ENCODE measurements around the gene CDC16. TPM values are rescaled to one million over a fixed set of nuclear protein-coding genes. Genes with fewer than 3 reads are reported as not detected.

Gene CDC16
- total and polyA plus RNA-seq, 9 of the 15 experiments (the other 6 are each of a cell fraction or from before 2014, with no cell fraction given): 23.2 to 102 (median 51.6) TPM

DNA sequence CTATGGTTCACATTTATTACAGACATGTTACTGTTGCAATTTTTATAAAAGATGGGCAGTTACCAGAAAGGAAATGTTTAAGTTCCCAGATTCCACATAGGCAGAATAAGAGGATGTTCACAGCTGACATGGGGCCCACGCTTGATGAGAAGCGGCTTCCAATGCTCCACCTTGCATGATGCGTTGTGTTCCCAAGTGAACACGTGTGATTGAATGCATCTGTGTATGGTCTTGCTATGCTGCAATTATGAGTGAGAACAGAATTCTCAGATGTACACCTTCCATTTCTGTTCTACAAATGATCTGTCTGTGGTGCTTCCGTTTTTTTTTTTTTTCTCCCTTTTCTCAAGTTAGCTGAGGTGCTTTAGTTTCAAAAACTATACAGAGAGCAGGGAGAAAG lies 62.2 kb downstream of the CDC16 start (continued):
- TF ChIP-seq, protein P1, sequence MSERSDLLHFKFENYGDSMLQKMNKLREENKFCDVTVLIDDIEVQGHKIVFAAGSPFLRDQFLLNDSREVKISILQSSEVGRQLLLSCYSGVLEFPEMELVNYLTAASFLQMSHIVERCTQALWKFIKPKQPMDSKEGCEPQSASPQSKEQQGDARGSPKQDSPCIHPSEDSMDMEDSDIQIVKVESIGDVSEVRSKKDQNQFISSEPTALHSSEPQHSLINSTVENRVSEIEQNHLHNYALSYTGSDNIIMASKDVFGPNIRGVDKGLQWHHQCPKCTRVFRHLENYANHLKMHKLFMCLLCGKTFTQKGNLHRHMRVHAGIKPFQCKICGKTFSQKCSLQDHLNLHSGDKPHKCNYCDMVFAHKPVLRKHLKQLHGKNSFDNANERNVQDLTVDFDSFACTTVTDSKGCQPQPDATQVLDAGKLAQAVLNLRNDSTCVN (CRISPR knock-in tag; IDR thresholded peaks at IDR 0.05): no peak
- no peak for TF ChIP-seq NEUROD1 (IDR thresholded peaks at IDR 0.05; ENCODE audit: borderline replicate concordance, low read depth, low read length, partially characterized antibody)

DNA sequence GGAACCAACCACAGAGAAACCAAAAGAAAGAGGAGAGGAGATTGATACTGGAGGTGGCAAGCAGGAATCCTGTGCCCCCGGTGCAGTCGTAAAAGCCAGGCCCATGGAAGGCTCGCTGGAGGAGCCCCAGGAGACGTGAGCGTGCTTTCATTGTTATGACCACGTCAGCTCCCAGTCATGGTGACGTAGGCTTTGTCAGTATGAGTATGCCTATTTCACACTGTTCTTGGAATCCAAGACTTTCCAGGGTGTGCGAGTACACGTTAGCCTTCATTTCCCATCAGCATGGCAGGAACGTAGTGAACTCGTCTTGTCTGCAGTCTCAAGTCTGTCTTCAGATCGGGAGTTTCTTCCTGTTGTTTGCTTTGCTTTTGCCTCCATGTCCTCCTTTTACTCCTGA lies 64.2 kb downstream of the CDC16 start:
- no peak for FAIRE-seq
- CTCF ChIA-PET (ENCODE audit: low intra/inter-chr PET ratio): no interaction called here
- POLR2A ChIA-PET: interaction anchor here (0.6 kb wide), 1 partner anchor 46 kb away, joined by 3 read pairs; no protein-coding TSS in a partner anchor

More for the DNA sequence above, 64.2 kb downstream of the CDC16 start:
- H3K4me1 ChIP-seq (replicated peaks in 1 of 2; ENCODE audit: control insufficient read depth in 2 of 2, insufficient read depth in 2 of 2, low read length in 2 of 2): peaks cover 0 to 2% of the 10 kb centered on the region in 2 experiments; a peak in 2 of 5 replicates
- peaks cover 70% of the 10 kb centered on the region; the same call in 2 of the 3 replicates for H3K36me3 ChIP-seq (ENCODE audit: control insufficient read depth, insufficient read depth, low read length)
- H3K27me3 ChIP-seq (ENCODE audit: control insufficient read depth in 2 of 2, insufficient read depth in 2 of 2, low read length in 2 of 2): no peaks in the 10 kb centered on the region
- no TSS peak for BruUV-seq (replicated peaks)
- no peaks in the 10 kb centered on the region for H3K9me3 ChIP-seq (replicated peaks; ENCODE audit: control insufficient read depth, insufficient read depth, low read depth, low read length)
- no peak overlapping the region; the same call in 2 of the 3 replicates for H3K27ac ChIP-seq (ENCODE audit: extremely low read depth, low read depth, low read length)
- WGBS (ENCODE audit: insufficient coverage, low coverage, missing lambda C conversion rate): 85% methylated on average over 12 of the region's 12 CpGs
- no peak overlapping the region for H3K9ac ChIP-seq (ENCODE audit: insufficient read depth in 1 of 2, low read depth in 2 of 2, low read length in 2 of 2)
- intact Hi-C loops (cut with micrococcal nuclease) (no loop called here), in situ Hi-C loops (cut with MboI) (no loop called here)
- ATAC-seq: no peak
- no peaks in the 10 kb centered on the region for H3K9me1 ChIP-seq (ENCODE audit: control insufficient read depth, insufficient read depth, low read length)
- no peak overlapping the region for H2AFZ ChIP-seq (ENCODE audit: low read depth, low read length)
- H4K20me1 ChIP-seq (replicated peaks; ENCODE audit: control insufficient read depth, insufficient read depth, low read length): no peaks in the 10 kb centered on the region
- no peak for DNase-seq (ENCODE audit: extremely low read depth in 1 of 4, low spot score in 3 of 4)
- no peak overlapping the region for H3K4me2 ChIP-seq (ENCODE audit: insufficient read depth, low read length)
- peaks cover under 1% of the 10 kb centered on the region; the same call in 2 of the 3 replicates for H3K79me2 ChIP-seq (ENCODE audit: control insufficient read depth, insufficient read depth, low read length)
- no peak for TF ChIP-seq ASH1L (IDR thresholded peaks at IDR 0.05; ENCODE audit: borderline replicate concordance, low read depth, partially characterized antibody)
- TF ChIP-seq GABPB1 (CRISPR knock-in tag; IDR thresholded peaks at IDR 0.05): no peak
- no peak for TF ChIP-seq KLF13 (tag; IDR thresholded peaks at IDR 0.05; ENCODE audit: borderline replicate concordance, low read depth)
- TF ChIP-seq, protein P2, sequence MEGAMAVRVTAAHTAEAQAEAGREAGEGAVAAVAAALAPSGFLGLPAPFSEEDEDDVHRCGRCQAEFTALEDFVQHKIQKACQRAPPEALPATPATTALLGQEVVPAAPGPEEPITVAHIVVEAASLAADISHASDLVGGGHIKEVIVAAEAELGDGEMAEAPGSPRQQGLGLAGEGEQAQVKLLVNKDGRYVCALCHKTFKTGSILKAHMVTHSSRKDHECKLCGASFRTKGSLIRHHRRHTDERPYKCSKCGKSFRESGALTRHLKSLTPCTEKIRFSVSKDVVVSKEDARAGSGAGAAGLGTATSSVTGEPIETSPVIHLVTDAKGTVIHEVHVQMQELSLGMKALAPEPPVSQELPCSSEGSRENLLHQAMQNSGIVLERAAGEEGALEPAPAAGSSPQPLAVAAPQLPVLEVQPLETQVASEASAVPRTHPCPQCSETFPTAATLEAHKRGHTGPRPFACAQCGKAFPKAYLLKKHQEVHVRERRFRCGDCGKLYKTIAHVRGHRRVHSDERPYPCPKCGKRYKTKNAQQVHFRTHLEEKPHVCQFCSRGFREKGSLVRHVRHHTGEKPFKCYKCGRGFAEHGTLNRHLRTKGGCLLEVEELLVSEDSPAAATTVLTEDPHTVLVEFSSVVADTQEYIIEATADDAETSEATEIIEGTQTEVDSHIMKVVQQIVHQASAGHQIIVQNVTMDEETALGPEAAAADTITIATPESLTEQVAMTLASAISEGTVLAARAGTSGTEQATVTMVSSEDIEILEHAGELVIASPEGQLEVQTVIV (CRISPR knock-in tag; IDR thresholded peaks at IDR 0.05; ENCODE audit: borderline replicate concordance): no peak
- no peak for TF ChIP-seq SETDB1 (IDR thresholded peaks at IDR 0.05; ENCODE audit: low read length)
- no peak for TF ChIP-seq ZNF121 (CRISPR knock-in tag; conservative IDR thresholded peaks at IDR 0.05)
- TF ChIP-seq PHTF2 (CRISPR knock-in tag; IDR thresholded peaks at IDR 0.05): no peak
- TF ChIP-seq PCBP2 (IDR thresholded peaks at IDR 0.05; ENCODE audit: low read depth, low read length, poor library complexity, severe bottlenecking): no peak
- no peak for TF ChIP-seq CREB1 (IDR thresholded peaks at IDR 0.05)
- no peak for TF ChIP-seq CREB1 (CRISPR knock-in tag; IDR thresholded peaks at IDR 0.05)
- TF ChIP-seq, protein P3, sequence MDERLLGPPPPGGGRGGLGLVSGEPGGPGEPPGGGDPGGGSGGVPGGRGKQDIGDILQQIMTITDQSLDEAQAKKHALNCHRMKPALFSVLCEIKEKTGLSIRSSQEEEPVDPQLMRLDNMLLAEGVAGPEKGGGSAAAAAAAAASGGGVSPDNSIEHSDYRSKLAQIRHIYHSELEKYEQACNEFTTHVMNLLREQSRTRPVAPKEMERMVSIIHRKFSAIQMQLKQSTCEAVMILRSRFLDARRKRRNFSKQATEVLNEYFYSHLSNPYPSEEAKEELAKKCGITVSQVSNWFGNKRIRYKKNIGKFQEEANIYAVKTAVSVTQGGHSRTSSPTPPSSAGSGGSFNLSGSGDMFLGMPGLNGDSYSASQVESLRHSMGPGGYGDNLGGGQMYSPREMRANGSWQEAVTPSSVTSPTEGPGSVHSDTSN (CRISPR knock-in tag; IDR thresholded peaks at IDR 0.05; ENCODE audit: low read depth): no peak
- TF ChIP-seq, protein P3 (tag; conservative IDR thresholded peaks at IDR 0.05; ENCODE audit: low read depth): no peak
- no peak for TF ChIP-seq TRIM24 (IDR thresholded peaks at IDR 0.05)
- no peak for TF ChIP-seq ZNF354B (CRISPR knock-in tag; IDR thresholded peaks at IDR 0.05)
- TF ChIP-seq ZBTB8A (IDR thresholded peaks at IDR 0.05; ENCODE audit: partially characterized antibody): no peak
- H3K4me3 ChIP-seq: no peak overlapping the region
